Measurements from ENCODE around the gene RNLS. TPM values are rescaled to one million over a fixed set of nuclear protein-coding genes. Genes with fewer than 3 reads are reported as not detected.
A peak's percentile ranks its signal among the peaks of the same experiment; 100 is the strongest.

RNLS gene
- total and polyA plus RNA-seq, 3 donors from 2014 or later: 13.0 to 27.4 (median 27.1) TPM

DNA sequence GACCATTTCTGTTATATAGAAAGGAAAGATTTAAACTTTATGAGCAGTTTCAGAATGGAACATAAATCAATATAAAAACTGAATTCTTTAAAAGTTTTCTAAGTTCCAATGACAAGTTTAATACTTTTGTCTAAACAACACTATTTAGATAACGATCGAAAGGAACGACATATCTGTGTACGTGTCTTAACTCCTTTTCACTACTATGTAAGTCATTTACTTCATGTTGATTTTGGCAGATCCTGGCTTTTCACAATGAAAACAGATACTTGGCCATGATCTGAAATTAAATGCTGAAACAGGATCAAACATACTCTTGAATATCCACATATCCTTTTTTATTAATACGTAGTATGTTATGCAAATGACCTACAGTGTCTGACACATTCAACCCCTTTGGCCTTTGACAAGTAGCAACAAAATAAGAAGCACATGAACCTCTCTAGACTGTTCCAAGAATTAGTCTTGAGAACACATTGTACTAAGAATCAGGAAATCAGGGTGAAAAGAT is 41.9 kb downstream of the RNLS start:
- intact Hi-C loops (cut with DNase I; ENCODE audit: low total_unique reads): no loop called here
- WGBS, 2 donors: 43 to 48% methylated on average over 5 of the region's 5 CpGs
- no peak for DNase-seq

DNA sequence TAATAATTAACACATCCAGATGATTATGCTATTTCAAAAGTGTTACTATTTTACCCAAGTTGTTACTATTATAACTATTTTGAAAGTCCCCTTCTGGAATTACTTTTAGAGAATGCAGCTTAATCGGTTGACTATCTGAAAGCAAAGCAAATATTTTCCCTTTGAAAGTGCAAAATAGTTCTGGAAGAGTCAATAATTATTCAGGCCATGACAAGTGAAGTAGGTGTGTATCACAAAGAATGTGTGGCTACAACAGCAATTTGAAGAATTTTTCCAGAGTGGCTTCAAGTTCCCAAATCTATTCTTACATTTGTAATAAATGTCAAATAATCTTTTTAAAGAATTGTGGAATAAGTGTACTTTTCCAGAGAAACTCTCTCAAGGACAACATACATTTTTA is 42.8 kb downstream of the RNLS start:
- TF ChIP-seq POLR2A (IDR thresholded peaks at IDR 0.05): no peak
- TF ChIP-seq, protein P1, sequence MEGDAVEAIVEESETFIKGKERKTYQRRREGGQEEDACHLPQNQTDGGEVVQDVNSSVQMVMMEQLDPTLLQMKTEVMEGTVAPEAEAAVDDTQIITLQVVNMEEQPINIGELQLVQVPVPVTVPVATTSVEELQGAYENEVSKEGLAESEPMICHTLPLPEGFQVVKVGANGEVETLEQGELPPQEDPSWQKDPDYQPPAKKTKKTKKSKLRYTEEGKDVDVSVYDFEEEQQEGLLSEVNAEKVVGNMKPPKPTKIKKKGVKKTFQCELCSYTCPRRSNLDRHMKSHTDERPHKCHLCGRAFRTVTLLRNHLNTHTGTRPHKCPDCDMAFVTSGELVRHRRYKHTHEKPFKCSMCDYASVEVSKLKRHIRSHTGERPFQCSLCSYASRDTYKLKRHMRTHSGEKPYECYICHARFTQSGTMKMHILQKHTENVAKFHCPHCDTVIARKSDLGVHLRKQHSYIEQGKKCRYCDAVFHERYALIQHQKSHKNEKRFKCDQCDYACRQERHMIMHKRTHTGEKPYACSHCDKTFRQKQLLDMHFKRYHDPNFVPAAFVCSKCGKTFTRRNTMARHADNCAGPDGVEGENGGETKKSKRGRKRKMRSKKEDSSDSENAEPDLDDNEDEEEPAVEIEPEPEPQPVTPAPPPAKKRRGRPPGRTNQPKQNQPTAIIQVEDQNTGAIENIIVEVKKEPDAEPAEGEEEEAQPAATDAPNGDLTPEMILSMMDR (IDR thresholded peaks at IDR 0.05): no peak
- H3K4me3 ChIP-seq: no peak overlapping the region
- no peaks in the 10 kb centered on the region for H3K27me3 ChIP-seq
- H3K27ac ChIP-seq: peak overlapping the region in 1 of 2 donors; percentile 88
- 48 to 62% methylated on average over 1 of the region's 1 CpG for WGBS, 2 donors
- no peaks in the 10 kb centered on the region for H3K36me3 ChIP-seq (ENCODE audit: low read depth, missing control alignments)
- intact Hi-C loops (cut with DNase I; ENCODE audit: low total_unique reads): no loop called here
- no peaks in the 10 kb centered on the region for H3K9me3 ChIP-seq
- DNase-seq: no peak
- peaks cover 11% of the 10 kb centered on the region for H3K4me1 ChIP-seq

More for the DNA sequence above, 41.9 kb downstream of the RNLS start:
- Histone ChIP-seq H3K4me3 (no peak overlapping the region), H3K36me3 (ENCODE audit: low read depth, missing control alignments) (no peaks in the 10 kb centered on the region), H3K27me3 (no peaks in the 10 kb centered on the region), H3K27ac (peak overlapping the region; percentile 68 to 88), H3K4me1 (peaks cover 11% of the 10 kb centered on the region), H3K9me3 (no peaks in the 10 kb centered on the region)
- no peak for TF ChIP-seq POLR2A (IDR thresholded peaks at IDR 0.05)
- TF ChIP-seq, protein P1 (IDR thresholded peaks at IDR 0.05): no peak

DNA sequence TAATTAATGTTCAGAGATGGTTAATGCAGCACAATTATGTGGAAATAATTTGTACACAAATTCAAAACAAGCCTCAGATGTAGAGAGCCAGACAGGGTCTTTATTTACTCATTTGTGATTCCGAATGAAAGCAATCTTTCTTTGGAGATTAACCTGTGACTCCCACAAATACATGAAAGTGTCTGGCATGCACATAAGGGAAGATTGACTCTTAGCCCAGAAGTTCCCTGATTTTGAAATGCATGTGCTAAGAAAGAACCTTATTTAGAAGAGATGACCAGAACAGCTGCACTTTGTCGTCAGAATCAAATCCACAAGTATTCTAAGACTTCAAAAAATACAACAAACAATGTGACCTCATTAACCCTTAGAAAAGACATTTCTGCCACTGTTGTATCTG is 45.1 kb downstream of the RNLS start:
- H3K4me3 ChIP-seq: no peak overlapping the region
- no peak for DNase-seq
- no peaks in the 10 kb centered on the region for H3K27me3 ChIP-seq
- peaks cover 11% of the 10 kb centered on the region for H3K4me1 ChIP-seq
- no peak for TF ChIP-seq POLR2A (IDR thresholded peaks at IDR 0.05)
- TF ChIP-seq, protein P1 (IDR thresholded peaks at IDR 0.05): no peak
- intact Hi-C loops (cut with DNase I; ENCODE audit: low total_unique reads): no loop called here
- WGBS, 2 donors: 39 to 60% methylated on average over 2 of the region's 2 CpGs
- H3K9me3 ChIP-seq: no peaks in the 10 kb centered on the region
- no peak overlapping the region for H3K27ac ChIP-seq
- no peaks in the 10 kb centered on the region for H3K36me3 ChIP-seq (ENCODE audit: low read depth, missing control alignments)

- TF ChIP-seq, protein P1 (IDR thresholded peaks at IDR 0.05): no peak
- WGBS, 2 donors: 81 to 86% methylated on average over 2 of the region's 2 CpGs
- no peak overlapping the region for H3K27ac ChIP-seq
- DNase-seq: no peak
- no peaks in the 10 kb centered on the region for H3K27me3 ChIP-seq
- H3K4me3 ChIP-seq: no peak overlapping the region
- H3K9me3 ChIP-seq: no peaks in the 10 kb centered on the region
- no peaks in the 10 kb centered on the region for H3K36me3 ChIP-seq (ENCODE audit: low read depth, missing control alignments)
- H3K4me1 ChIP-seq: peaks cover 9% of the 10 kb centered on the region
- intact Hi-C loops (cut with DNase I; ENCODE audit: low total_unique reads): no loop called here
Measured at GRCh38 chr10:88537322-88537721, 45.8 kb downstream of the RNLS start.

DNA sequence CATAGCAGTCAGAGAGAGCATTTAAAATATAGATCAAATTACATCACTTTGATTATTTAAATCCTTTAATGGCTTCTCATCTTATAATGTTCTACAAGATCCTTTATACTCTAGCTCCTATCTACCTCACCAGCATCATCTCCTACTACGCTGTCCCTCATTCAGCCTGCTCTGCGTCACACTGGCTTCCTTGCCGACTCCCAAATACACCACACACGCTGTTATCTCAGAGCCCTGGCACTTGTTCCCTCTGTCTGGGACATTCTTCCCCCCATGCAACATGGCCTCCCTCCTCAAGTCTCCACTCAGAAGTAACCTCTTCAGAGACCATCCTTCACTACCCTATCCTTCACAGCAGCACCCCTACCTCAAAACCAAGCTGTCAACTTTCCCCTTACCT is 46.7 kb downstream of the RNLS start:
- 67 to 86% methylated on average over 4 of the region's 4 CpGs for WGBS, 2 donors
- no peak overlapping the region for H3K4me3 ChIP-seq
- intact Hi-C loops (cut with DNase I; ENCODE audit: low total_unique reads): no loop called here
- peaks cover under 1% of the 10 kb centered on the region for H3K4me1 ChIP-seq
- no peak for TF ChIP-seq POLR2A (IDR thresholded peaks at IDR 0.05)
- TF ChIP-seq, protein P1 (IDR thresholded peaks at IDR 0.05): no peak
- DNase-seq: no peak
- no peak overlapping the region for H3K27ac ChIP-seq
- H3K27me3 ChIP-seq: no peaks in the 10 kb centered on the region
- H3K9me3 ChIP-seq: no peaks in the 10 kb centered on the region
- H3K36me3 ChIP-seq (ENCODE audit: low read depth, missing control alignments): no peaks in the 10 kb centered on the region

Measured in testis (tissue), 3 donors.